Measurements from ENCODE around the gene EPHA2.

The EPHA2 gene

GRCh38 chr1:16129316-16129715 lies 26.6 kb downstream of the EPHA2 start:
- no peak for TF ChIP-seq CTCF (IDR thresholded peaks at IDR 0.05; ENCODE audit: extremely low read depth, missing control alignments)
- no peak for DNase-seq (ENCODE audit: low spot score)

GRCh38 chr1:16128338-16128741 lies 27.5 kb downstream of the EPHA2 start:
- no peak for TF ChIP-seq CTCF (IDR thresholded peaks at IDR 0.05; ENCODE audit: extremely low read depth, missing control alignments)
- DNase-seq (ENCODE audit: low spot score), result no peak

- DNase-seq (ENCODE audit: low spot score), result no peak
These were observed 28.1 kb downstream of the EPHA2 start for GRCh38 chr1:16127676-16128337.

GRCh38 chr1:16126743-16127515 lies 28.9 kb downstream of the EPHA2 start:
- no peak for TF ChIP-seq CTCF (IDR thresholded peaks at IDR 0.05; ENCODE audit: extremely low read depth, missing control alignments)
- no peak for DNase-seq (ENCODE audit: low spot score)

More at GRCh38 chr1:16127676-16128337, 28.1 kb downstream of the EPHA2 start:
- no peak for TF ChIP-seq CTCF (IDR thresholded peaks at IDR 0.05; ENCODE audit: extremely low read depth, missing control alignments)

DNA sequence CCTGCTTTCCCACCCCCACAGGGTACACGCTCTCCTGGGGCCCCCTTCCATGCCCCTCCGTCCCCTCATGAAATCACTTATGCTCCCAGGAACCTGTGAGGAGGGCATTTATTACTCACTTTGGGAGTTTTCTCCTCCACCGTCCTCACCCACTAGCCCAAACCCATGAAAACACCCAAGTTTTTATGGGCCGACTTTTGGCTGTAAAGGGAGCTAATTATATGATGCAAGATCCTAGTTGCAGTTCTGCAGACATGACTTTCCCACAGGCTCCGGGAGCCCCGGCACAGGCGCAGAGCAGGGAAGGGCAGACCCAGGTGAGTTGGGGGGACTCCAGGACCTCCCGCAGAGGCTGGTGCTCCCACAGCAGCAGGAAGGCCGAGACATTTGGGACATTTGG lies 29.7 kb downstream of the EPHA2 start:
- DNase-seq (ENCODE audit: low spot score), result no peak
- TF ChIP-seq CTCF (IDR thresholded peaks at IDR 0.05; ENCODE audit: extremely low read depth, missing control alignments), result no peak

GRCh38 chr1:16125483-16125882 lies 30.4 kb downstream of the EPHA2 start:
- no peak for TF ChIP-seq CTCF (IDR thresholded peaks at IDR 0.05; ENCODE audit: extremely low read depth, missing control alignments)
- no peak for DNase-seq (ENCODE audit: low spot score)

- TF ChIP-seq CTCF (IDR thresholded peaks at IDR 0.05; ENCODE audit: extremely low read depth, missing control alignments), result no peak
- DNase-seq (ENCODE audit: low spot score), result no peak
These were observed 30.8 kb downstream of the EPHA2 start for GRCh38 chr1:16125088-16125470.

Measured in GM20000 (cell line).